Activated CD4-positive, alpha-beta T cell treated with anti-CD3 and anti-CD28 coated beads, Interleukin-2, amount 50 U/mL, for 4 hours (primary cell): ENCODE measurements around the gene REEP3.
"Not testable (repeated sequence)": the region's sequence is repeated elsewhere in the genome, so short reads cannot be mapped to it uniquely, and the experiment has no call there.

Source experiments
- DNase-seq, 2 experiments: peaks; one replicate each; pipeline ENCODE4 v3.0.0-alpha.2; 2020

The REEP3 gene

DNA sequence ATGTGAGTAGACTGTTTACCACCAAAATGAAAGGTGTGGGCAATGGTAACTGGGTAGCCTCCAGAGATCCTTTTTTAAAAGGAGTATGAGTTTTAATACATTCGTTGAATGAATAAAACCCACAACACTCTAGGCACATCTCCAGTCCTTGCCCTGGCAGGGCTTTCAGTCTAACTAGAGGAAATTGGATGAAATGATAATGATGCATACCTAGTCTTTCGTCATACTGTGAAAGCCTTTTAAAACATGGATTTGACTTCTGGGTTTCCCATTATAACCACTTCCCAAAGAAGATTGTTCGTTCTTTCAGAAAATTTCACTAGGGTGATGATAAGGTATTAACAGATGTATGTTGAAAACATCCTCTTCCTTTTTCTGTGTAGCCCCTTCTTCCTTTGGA lies 110.8 kb downstream of the REEP3 start:
- DNase-seq = no peak

DNA sequence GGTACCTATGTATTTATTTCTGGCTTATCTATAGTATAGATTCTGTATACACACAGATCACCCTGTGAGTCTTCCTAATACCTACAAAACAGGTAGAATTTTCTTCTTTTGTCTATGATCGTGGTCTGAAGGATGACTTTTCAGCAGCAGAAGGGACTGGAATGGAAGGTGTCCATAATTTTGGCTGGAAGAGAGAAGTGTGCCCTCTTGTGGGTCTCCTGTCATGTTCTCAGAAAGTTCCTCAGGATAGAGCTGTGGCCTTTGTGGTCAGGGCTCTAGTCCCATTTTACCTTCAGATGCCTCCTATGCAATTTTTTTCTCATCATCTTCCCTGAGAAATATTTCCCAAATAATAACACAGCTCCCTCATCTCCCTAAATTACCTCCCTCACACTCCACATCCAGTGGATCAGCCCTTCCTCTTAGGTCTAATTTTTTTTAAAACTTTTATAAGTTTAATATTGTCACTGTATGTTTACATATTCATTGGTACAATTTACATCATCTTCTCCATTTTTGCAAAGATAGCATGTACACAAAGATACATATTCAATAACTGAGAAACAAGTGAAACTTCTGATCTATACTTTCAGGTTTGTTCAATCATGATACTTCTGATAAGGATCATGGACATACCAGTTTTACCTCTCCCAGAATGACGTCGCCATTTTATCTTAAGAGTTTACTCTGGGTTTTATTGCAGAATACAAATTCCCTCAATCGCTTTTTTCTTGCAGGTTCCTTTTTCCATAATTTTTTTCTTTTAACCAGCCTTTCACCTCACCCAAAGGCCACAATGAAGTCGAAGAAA lies 112.7 kb downstream of the REEP3 start:
- no peak for DNase-seq

DNA sequence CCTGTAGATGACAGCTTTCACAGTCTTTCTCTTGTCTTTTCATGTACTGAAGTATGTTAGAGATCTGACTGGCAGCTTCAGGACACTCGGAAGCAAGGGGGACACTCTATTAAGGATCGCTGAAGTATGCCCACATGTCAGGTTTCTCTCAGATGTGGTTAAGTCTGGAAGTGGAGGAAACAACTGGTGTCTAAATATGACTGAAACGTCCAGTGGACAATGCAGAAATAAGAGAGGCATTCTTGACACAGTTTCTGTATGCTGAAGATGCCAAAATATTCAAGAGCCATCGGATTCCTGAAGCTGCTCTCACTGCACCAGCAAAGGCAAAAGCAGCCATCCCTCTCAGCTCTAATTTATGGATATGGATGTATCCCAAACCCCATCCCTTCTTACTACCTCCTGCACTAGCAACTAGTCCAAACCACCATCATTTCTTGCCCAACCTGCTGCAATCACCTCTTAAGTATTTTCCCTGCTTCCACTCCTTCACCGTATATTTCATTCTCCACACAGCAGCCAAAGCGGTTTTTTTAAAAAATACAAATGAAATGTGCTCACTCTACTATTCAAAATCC lies 113.4 kb downstream of the REEP3 start:
- DNase-seq = no peak

DNA sequence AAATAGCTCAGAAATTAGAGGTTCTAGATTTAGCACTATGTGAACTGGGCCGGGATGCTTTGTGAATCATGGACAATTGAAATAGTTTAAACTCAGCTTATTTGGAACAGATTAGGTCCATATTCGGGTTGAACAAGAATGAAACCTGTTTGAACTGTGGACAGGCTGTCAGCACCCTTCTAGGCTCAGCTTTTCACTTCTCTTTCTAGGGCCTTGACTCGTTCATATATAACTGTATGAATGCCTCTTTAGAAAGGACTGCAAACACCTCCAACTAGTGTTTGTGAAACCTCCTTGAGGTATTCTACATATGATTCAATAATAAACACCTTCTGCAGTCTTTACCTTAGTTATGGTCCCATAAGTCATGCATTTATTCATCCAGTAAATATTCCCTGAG lies 115.6 kb downstream of the REEP3 start:
- no peak for DNase-seq

DNA sequence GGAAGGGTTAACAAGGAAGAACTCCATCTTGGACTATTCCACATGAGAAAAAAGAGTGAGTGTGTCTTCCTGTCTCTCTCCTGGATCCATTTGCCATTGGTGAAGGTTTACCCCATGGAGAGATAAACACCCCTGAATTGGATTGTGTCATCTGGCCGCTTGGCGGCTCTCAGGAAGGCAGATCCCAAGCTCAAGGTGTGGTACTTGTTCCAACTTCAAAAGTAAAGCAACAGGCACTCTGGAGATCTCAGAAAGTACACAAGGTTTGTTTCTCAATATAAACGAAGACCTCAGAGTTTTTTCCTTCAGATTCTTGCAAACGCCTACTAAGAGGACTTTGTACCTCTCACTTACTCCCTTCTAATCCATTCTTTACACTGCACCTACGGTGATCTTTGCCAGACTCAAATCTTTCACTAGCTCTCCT lies 116.7 kb downstream of the REEP3 start:
- no peak for DNase-seq

DNA sequence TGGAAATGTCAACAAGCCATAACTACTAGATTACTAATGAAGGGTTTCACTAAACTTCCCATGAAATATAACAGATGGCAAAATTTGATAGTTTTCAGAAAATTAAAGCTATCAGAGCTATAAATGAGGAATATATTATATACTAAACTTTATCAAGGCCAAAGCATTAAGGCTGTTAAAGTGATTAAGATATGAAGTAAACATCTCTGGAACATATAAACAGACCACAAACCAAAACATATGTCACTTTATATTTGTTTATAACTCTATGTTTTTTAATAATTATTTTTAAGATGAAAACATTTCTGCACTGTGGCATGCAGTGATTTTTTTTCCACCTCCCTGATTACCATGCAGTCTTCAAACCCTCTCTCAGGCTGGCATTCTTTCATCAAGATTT lies 120.2 kb downstream of the REEP3 start:
- DNase-seq = no peak

DNA sequence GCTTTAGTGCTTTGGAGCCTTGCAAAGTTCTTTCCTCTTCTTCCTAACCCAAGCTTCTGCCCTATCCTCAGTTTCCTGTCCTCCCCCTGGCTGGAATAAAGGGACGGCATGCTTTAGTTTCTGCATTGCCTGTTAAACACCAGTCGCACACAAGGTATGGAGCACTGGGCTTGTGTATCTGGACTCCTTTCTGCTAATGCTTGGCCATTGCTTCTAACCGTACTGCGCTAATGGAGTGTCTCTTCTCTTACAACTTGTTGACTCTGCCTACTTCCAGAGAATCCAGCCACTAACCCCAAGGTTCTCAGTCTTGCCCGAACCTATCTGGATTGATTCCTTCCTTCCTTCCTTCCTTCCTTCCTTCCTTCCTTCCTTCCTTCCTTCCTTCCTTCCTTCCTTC lies 120.6 kb downstream of the REEP3 start:
- DNase-seq = no peak

DNA sequence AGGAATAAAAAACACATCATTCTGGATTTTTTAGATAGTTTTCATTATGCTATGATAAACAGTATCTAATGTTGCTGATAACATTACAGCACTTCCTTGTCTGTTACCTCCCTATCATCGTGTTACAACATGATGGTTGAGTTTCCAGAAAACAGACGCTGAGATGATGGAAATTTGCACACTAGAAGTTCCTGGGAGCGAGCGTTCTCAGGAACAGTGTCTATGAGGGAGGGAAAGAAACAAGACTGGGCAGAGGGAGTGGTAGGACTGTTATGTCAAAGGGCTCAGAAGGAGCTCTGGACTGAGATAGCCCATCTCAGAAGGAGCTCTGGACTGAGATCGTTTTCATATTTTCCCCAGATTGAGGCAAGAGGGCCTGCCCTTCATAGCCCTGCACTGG lies 121.6 kb downstream of the REEP3 start:
- DNase-seq = no peak

DNA sequence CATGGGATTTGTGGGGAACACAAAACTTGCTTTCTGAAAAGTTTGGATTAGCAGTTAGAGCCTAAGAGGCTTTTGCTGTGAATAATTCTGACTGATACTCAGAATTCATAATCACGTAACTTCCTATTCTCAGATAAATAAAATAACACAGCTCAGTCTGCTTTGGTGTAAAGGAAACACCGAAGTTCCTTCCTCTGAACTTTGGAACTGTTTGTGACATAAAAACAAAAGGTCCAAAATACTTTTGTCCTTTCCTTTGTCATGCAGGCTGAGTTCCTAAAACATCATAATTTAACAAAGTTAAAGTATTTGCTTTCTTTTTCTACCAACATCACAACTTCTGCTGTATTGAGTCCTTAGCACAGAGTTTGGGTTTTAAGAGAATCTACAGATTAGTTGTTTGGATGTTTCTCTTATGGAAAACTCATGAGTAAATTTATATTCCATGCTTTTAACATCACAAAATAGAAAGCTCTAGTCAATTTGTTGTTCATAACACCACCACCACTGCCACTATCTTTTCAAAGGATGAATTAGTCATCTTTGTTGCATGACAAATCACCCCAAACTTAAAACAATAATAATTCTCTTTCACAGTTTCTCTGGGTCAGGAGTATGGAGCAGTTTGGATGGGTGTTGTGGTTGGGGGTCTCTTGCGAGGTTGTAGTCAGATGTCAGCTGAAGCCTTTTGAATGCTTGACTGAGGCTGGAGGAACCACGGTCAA lies 123.4 kb downstream of the REEP3 start:
- no peak for DNase-seq

DNA sequence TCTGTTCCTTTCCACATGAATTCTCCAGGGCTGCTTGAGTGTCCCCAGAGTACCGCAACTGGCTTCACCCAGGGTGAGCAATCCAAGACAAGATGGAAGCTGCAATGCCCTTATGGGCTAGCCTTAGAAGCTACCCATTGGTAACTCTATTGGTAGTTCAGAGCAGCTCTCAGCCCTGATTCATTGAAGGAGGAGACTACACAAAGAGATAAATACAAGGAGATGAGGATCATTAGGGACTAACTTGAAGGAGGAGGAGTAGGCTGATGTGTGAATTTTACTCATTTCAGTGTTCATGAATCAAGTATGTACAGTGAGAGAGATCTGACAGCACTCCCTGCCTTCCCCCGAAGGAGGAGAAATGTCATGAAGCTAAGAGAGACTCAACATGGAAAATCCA lies 124.0 kb downstream of the REEP3 start:
- no peak for DNase-seq

DNA sequence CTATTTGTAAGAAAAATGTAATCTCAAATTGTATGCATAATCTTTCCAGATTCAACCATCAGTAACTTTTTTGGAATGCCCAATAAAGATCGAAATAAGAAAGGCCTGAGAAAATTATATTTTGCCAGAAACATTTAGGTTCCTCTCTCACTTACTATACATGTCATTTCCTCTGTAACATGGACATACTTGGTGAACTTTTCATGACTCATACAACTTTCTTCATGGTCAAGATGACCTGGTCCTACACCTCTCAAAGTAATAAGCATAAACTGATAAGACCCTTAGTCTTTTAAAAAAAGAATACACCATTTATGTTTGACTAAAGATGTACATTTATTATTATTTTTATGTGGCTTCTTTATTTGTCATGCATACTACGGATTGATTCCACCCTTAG lies 125.3 kb downstream of the REEP3 start:
- DNase-seq = no peak

DNA sequence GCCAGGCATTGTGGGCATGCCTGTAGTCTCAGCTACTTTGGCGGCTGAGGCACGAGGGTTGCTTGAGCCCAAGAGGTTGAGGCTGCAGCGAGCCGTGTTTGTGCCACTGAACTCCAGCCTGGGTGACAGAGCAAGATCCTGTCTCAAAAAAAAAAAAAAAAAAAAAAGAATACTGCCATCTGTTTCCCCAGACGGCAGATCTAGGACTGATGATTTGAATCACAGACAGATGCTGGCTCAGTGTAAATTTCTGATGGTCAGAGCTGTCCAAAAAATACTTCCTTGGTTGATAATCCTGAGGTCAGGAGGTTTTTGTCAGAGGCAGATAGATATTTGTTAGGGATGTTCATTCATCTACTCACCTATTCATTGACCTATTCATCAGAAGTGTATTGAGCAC lies 130.7 kb downstream of the REEP3 start:
- DNase-seq = no peak

DNA sequence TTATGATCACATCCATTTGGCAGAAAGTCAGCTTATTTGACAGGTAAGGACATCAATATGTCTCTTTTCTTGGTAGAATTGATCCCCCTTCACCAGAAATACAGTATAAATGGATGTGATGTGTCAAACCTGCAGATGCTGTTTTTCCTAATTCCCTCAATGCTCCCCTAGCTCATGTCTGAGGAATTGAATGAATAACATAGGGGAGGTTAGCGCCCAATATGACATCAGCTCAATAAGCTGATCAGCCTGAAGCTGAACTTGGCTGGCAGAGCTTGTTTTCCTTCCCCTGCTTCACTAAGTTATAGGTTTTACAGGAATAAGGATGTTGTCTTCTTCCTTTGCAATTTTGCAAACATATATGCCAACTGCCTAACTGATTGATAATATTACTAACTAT lies 132.5 kb downstream of the REEP3 start:
- no peak for DNase-seq

DNA sequence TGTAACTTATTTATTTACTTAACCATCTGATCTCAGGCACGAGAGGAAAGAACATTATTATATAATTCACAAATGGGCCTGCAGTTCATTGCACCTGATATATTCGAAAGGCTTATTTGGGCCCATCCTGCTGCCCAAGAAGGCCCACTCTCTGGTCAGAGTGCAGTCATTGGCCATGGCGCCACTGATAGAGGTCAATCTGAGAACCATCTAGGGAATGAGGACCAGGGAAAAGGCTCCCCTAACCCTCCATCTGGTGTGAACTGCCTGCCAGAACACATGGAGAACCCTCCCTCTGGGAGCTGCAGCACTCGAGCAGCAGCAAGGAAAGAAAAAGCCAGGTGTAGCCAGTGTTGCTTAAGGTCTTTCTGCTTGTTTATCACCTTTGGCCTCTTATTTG lies 136.6 kb downstream of the REEP3 start:
- DNase-seq = no peak

DNA sequence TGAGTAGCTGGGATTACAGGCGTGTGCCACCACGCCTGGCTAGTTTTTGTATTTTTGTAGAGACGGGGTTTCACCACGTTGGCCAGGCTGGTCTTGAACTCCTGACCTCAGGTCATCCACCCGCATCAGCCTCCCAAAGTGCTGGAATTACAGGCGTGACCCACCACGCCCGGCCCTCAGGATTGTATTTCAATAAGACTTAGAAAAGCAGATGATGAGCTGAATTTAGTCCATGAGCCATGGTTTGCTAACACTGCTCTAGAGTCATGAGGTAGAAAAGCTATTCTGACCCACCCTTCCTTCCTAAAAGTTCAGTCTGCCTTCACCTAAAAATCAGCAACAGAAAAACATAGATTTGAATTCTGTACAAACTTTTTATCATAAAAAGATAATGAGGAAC lies 139.7 kb downstream of the REEP3 start:
- not testable (repeated sequence) for DNase-seq

DNA sequence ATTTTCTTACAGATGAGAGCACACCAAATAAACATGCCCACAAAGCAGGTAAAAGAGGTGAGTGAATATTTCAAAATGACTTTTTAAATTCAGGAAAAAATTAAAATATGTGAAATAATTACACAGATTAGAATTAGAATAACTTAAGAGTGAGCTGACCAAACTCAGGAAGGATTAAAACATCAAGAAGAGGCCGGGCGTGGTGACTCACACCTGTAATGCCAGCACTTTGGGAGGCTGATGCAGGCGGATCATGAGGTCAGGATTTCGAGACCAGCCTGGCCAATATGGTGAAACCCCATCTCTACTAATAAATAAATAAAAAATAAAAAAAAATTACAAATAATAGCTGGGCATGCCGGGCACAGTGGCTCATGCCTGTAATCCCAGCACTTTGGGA lies 140.1 kb downstream of the REEP3 start:
- DNase-seq = no peak

DNA sequence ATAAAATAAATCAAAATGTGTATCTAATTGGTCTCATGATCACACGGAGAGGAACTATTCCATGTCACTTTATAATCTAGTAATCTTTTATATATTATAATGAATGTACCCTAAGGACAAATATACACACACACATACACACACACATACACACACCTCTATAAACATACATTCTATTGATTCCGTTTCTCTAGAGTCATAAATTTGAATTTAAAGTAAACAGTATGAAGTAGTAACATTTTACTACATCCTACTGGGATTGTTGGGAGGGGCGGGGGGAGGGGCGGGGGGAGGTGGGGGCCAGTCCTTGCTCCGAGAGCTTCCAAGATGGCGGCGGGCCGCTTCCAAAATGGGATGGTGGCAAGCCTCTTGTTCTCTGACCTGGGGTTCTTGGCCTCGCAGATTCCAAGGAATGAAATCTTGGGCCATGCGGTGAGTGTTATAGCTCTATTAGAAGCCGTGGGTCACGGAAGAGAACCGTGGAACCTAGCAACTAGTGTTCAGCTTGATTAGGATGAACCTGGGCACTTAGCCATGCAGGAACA lies 143.2 kb downstream of the REEP3 start:
- DNase-seq = no peak

DNA sequence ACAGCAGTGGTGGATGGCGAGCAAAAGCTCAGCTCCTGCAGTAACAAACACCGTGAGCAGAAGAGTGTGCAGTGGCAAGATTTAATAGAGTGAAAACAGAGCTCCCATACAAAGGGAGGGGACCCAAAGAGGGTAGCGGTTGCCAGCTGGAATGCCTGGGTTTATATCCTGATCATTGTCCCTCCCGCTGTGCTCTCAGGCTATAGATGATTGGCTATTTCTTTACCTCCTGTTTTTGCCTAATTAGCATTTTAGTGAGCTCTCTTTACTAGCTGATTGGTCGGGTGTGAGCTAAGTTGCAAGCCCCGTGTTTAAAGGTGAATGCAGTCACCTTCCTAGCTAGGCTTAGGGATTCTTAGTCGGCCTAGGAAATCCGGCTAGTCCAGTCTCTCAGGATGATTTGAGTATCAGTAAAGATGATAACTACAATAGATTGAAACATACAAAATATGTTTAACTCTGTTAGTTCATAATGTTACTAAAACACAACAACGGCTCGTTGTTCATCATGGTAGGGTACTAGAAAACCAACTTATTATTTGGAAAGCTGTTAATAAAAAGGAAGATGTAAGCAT lies 143.9 kb downstream of the REEP3 start:
- not testable (repeated sequence) for DNase-seq

DNA sequence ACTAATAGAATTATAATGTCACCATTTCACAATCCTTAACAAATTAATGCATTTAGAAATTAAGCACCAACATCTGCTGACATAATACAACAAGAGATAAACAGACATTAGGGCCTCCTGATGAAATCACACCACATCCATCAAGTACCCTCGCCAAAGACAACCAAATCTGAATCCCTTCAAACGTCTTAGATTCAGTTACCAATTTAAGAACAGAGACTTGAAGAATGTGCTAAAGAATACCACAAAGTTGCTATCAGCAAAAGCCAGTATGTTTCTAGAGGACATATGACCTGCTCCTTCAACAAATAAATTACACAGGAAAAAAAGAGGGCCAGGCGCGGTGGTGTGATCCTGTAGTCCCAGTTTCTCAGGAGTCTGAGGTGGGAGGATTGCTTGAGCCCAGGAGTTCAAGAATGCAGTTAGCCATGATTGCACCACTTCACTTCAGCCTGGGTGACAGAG lies 144.5 kb downstream of the REEP3 start:
- no peak for DNase-seq

DNA sequence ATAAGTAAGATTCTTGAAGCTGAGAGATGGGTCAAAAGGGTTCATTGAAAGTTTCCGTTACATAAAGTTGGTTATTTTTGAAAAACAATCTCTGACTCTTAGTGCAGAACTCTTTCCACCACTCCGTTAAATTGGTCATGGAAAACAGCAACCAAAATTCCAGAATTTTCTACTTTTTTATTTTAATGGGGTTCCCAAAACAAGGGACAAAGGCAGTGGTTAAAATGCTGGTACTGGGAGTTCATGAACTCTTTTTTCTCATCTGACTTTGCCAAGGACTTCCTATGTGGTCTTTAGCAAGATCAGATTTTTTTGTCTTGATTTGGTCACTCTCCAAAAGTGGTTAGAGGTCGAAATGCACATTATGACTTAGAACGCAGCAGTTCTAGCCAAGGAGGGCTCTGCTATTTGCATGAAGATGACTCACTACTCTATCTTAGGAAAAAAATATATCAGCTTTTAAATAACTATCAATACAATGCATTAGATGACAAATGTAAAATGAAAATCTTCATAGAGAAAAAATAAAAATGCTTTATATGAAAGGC lies 145.7 kb downstream of the REEP3 start:
- no peak for DNase-seq

DNA sequence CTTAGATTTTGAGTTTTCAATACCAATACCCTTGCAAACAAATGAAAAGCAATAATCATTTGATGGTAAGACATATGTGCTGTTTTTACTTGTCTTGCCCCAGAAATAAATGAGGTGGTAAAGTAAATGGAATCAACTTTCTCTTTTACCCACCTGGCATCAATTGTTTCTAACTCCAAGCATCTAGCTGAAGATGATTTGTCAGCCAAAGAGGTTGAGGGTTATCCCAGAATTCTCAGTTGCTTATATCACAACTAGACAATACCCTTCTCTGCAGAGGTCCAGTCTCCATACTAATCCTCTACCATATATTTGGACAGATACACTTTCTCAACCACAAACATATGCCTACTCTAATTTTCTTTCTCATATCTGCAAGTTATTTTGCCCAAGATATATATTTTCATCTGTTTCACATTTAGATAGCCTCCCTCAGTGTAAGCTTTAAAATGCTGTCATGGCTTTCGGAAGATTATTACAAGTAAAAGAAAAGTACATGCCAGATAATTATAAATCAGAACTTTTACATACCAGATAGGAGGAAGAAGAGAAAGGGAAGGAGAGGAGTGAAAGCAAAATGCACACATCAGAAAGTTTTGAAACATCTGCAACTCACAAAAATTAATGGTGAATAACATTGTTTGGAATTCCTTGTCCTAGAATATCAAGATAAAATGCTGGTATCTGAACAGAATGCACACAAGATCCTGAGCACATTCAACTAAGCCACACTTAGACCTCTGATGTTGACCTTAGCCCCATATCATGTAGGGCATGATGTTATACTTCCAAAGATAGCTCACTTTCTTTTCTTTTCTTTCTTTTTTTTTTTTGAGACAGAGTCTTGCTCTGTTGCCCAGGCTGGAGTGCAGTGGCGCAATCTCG lies 146.6 kb downstream of the REEP3 start:
- DNase-seq = no peak

DNA sequence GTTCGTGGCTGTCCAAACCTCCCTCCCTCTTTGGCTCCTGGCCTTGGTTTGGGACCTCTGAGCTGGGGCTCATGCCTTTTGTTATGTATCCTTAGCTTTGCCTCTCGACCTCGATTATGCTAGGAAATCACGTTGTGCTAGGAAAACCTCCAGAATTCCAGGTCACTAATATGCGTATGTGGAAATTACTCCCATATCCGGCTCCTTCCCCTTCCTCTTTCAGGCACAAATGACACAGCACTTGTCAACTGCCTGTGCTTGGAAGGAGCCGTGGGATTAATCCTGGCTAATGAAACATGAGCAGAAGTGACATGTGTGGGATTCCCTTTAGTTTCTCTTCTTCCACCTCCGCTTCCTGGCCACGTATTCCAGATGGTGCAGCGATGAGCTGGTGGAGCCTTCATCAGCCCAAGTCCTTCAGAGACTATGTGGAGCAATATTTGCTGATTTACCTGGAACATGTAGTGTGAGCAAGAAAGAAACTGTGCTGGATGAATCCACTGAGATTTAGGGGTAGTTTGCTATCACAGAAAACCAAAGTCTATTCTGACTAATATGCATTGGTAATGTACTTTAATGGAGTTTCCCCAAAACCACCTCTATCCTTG lies 149.2 kb downstream of the REEP3 start:
- no peak for DNase-seq
